Calu3 (cell line): ENCODE measurements around the gene LDB3. TPM values are rescaled to one million over a fixed set of nuclear protein-coding genes. Genes with fewer than 3 reads are reported as not detected.

Source experiments
- BruUV-seq: library from RNA; stranded (reverse); fragments of 400-500 nt; replicated peaks from 2 replicates; lab custom pipeline; 2021; lab: Mats Ljungman, UMichigan
- CTCF ChIA-PET: fragments of 300-600 bp; sonication (Branson Sonifier 250); formaldehyde crosslinking; loops from one replicate; lab custom pipeline; 2022; ENCODE audit warnings: antibody characterized with exemption; lab: Charles Lee
- DNase-seq: peaks from one replicate; pipeline ENCODE4 v3.0.0; 2022
- H3K27ac Mint-ChIP-seq: one replicate; pipeline ENCODE4 v1.8.0; 2022; ENCODE audit warnings: mixed read lengths; ENCODE audit not compliant: unreplicated experiment
- H3K27me3 Mint-ChIP-seq: one replicate; pipeline ENCODE4 v1.8.0; 2022; ENCODE audit warnings: mixed read lengths; ENCODE audit not compliant: unreplicated experiment
- H3K36me3 Mint-ChIP-seq: one replicate; pipeline ENCODE4 v1.8.0; 2022; ENCODE audit warnings: mild to moderate bottlenecking, moderate library complexity, mixed read lengths; ENCODE audit not compliant: insufficient read depth, unreplicated experiment
- H3K4me1 Mint-ChIP-seq: one replicate; pipeline ENCODE4 v1.8.0; 2022; ENCODE audit warnings: mild to moderate bottlenecking, low read depth, mixed read lengths; ENCODE audit not compliant: unreplicated experiment
- H3K4me3 Mint-ChIP-seq: one replicate; pipeline ENCODE4 v1.8.0; 2022; ENCODE audit warnings: mild to moderate bottlenecking, low read depth, moderate library complexity, mixed read lengths; ENCODE audit not compliant: unreplicated experiment
- H3K9me3 Mint-ChIP-seq: one replicate; pipeline ENCODE4 v1.8.0; 2022; ENCODE audit warnings: low read depth, mixed read lengths; ENCODE audit not compliant: unreplicated experiment
- CTCF ChIP-seq: fragments of 200-600 bp; IDR thresholded peaks from one replicate; pipeline ENCODE4 v1.8.0; 2022; ENCODE audit warnings: antibody characterized with exemption; ENCODE audit not compliant: unreplicated experiment
- intact Hi-C: fragments of 100-400 bp; cut with micrococcal nuclease; formaldehyde crosslinking; loops from one replicate; pipeline ENCODE4 v1.10.0; 2022; ENCODE audit not compliant: unreplicated experiment
- total RNA-seq: library from RNA; stranded (reverse); gene quantifications from 2 replicates; pipeline ENCODE4 v1.2.3, GENCODE V29; 2022

The LDB3 gene
- total RNA-seq, 1 experiment from 2014 or later = not detected

- intact Hi-C loops = no loop called here
- H3K36me3 Mint-ChIP-seq = peaks cover 8% of the 10 kb centered on the region
- no TSS peak for BruUV-seq
- CTCF ChIA-PET = no interaction called here
- no peak overlapping the region for H3K27ac Mint-ChIP-seq
- H3K4me1 Mint-ChIP-seq = no peaks in the 10 kb centered on the region
- DNase-seq = no peak
- H3K9me3 Mint-ChIP-seq = no peaks in the 10 kb centered on the region
- H3K4me3 Mint-ChIP-seq = no peak overlapping the region
- TF ChIP-seq CTCF = no peak
- H3K27me3 Mint-ChIP-seq = no peaks in the 10 kb centered on the region
Observed at GRCh38 chr10:86706977-86707376, 38.7 kb downstream of the LDB3 start.

GRCh38 chr10:86707505-86707904 lies 39.2 kb downstream of the LDB3 start:
- DNase-seq = no peak
- Mint-ChIP-seq H3K4me3 (no peak overlapping the region), H3K27me3 (no peaks in the 10 kb centered on the region), H3K27ac (no peak overlapping the region), H3K36me3 (peaks cover 12% of the 10 kb centered on the region), H3K4me1 (no peaks in the 10 kb centered on the region), H3K9me3 (no peaks in the 10 kb centered on the region)
- no peak for TF ChIP-seq CTCF
- no TSS peak for BruUV-seq
- intact Hi-C loops = no loop called here
- CTCF ChIA-PET = no interaction called here

- Mint-ChIP-seq H3K4me1 (no peaks in the 10 kb centered on the region), H3K27ac (no peak overlapping the region), H3K36me3 (peaks cover 12% of the 10 kb centered on the region), H3K4me3 (no peak overlapping the region), H3K27me3 (no peaks in the 10 kb centered on the region), H3K9me3 (no peaks in the 10 kb centered on the region)
- CTCF ChIA-PET = no interaction called here
- BruUV-seq = no TSS peak
- DNase-seq = no peak
- intact Hi-C loops = no loop called here
- no peak for TF ChIP-seq CTCF
Observed at GRCh38 chr10:86708068-86708782, 39.9 kb downstream of the LDB3 start.

- BruUV-seq = no TSS peak
- no peak overlapping the region for H3K4me3 Mint-ChIP-seq
Observed at GRCh38 chr10:86708783-86709380, 40.6 kb downstream of the LDB3 start.

More at GRCh38 chr10:86708783-86709380, 40.6 kb downstream of the LDB3 start:
- intact Hi-C loops = no loop called here
- DNase-seq = no peak
- no peaks in the 10 kb centered on the region for H3K9me3 Mint-ChIP-seq
- peaks cover 12% of the 10 kb centered on the region for H3K36me3 Mint-ChIP-seq
- no peaks in the 10 kb centered on the region for H3K27me3 Mint-ChIP-seq
- no peaks in the 10 kb centered on the region for H3K4me1 Mint-ChIP-seq
- CTCF ChIA-PET = no interaction called here
- no peak overlapping the region for H3K27ac Mint-ChIP-seq
- no peak for TF ChIP-seq CTCF
